SK-N-SH treated with all-trans-retinoic acid at 6 μM for 48 hours (cell line): Measurements from ENCODE around the gene MRPL42.

Source experiments
- ATAC-seq: fragments of 200-7000 bp; cut with Tn5 transposase; 3 replicates; pipeline ENCODE4 v1.9.1; 2020; ENCODE audit warnings: mild to moderate bottlenecking, moderate library complexity
- ARNTL ChIP-seq: fragments of 450-650 bp; formaldehyde crosslinking; IDR thresholded peaks from 2 replicates; pipeline ENCODE4 v1.5.0; 2020; ENCODE audit warnings: low read depth, mild to moderate bottlenecking, moderate library complexity, borderline replicate concordance
- BACH2 ChIP-seq: fragments of 250-450 bp; sonication (Bioruptor Pico); IDR thresholded peaks from 2 replicates; pipeline ENCODE4 v1.9.0; 2021; ENCODE audit warnings: mild to moderate bottlenecking, borderline replicate concordance
- ESRRG ChIP-seq: fragments of 250-450 bp; sonication (Bioruptor Pico); IDR thresholded peaks from 2 replicates; pipeline ENCODE4 v1.6.1; 2021; ENCODE audit warnings: mild to moderate bottlenecking
- GLIS3 ChIP-seq: fragments of 250-450 bp; sonication (Bioruptor Pico); IDR thresholded peaks from 2 replicates; pipeline ENCODE4 v1.5.0; 2020; ENCODE audit warnings: mild to moderate bottlenecking, moderate library complexity
- ISL1 ChIP-seq: fragments of 250-450 bp; sonication (Bioruptor Pico); IDR thresholded peaks from 2 replicates; pipeline ENCODE4 v2.1.2; 2022; ENCODE audit warnings: mild to moderate bottlenecking, moderate library complexity
- RARB ChIP-seq: fragments of 250-450 bp; sonication (Bioruptor Pico); IDR thresholded peaks from 2 replicates; pipeline ENCODE4 v1.8.0; 2021; ENCODE audit warnings: mild to moderate bottlenecking, moderate library complexity
- SNAI2 ChIP-seq: fragments of 250-450 bp; sonication (Bioruptor Pico); IDR thresholded peaks from 2 replicates; pipeline ENCODE4 v1.5.0; 2020; ENCODE audit warnings: mild to moderate bottlenecking, moderate library complexity
- TCF4 ChIP-seq: fragments of 250-450 bp; sonication (Bioruptor Pico); IDR thresholded peaks from 2 replicates; pipeline ENCODE4 v1.8.0; 2021; ENCODE audit warnings: mild to moderate bottlenecking, moderate library complexity, borderline replicate concordance
- TOX ChIP-seq: fragments of 250-450 bp; sonication (Bioruptor Pico); IDR thresholded peaks from 2 replicates; pipeline ENCODE4 v1.8.0; 2021; ENCODE audit warnings: mild to moderate bottlenecking, moderate library complexity, borderline replicate concordance
- ZC3H10 ChIP-seq: fragments of 250-450 bp; sonication (Bioruptor Pico); IDR thresholded peaks from 2 replicates; pipeline ENCODE4 v1.5.1; 2021; ENCODE audit warnings: mild to moderate bottlenecking, moderate library complexity
- ZFP3 ChIP-seq: fragments of 250-450 bp; sonication (Bioruptor Pico); IDR thresholded peaks from 2 replicates; pipeline ENCODE4 v1.5.0; 2020; ENCODE audit warnings: mild to moderate bottlenecking, moderate library complexity
- ZFP30 ChIP-seq: fragments of 450-650 bp; formaldehyde crosslinking; IDR thresholded peaks from 2 replicates; pipeline ENCODE4 v1.5.0; 2022; ENCODE audit warnings: mild to moderate bottlenecking, moderate library complexity
- ZNF565 ChIP-seq: fragments of 450-650 bp; formaldehyde crosslinking; conservative IDR thresholded peaks from 2 replicates; pipeline ENCODE4 v1.5.0; 2020; ENCODE audit warnings: low read depth, mild to moderate bottlenecking, moderate library complexity
- ZNF70 ChIP-seq: fragments of 450-650 bp; formaldehyde crosslinking; IDR thresholded peaks from 2 replicates; pipeline ENCODE4 v1.5.0; 2020; ENCODE audit warnings: mild to moderate bottlenecking, moderate library complexity
- ZNF8 ChIP-seq: fragments of 450-650 bp; formaldehyde crosslinking; IDR thresholded peaks from 2 replicates; pipeline ENCODE4 v1.5.0; 2020; ENCODE audit warnings: mild to moderate bottlenecking, moderate library complexity
- TF ChIP-seq, protein P1 (sequence below): fragments of 250-450 bp; sonication (Bioruptor Pico); IDR thresholded peaks from 2 replicates; pipeline ENCODE4 v1.8.0; 2021; ENCODE audit warnings: low read depth, mild to moderate bottlenecking, moderate library complexity, borderline replicate concordance
- TF ChIP-seq, protein P2 (sequence below): fragments of 250-450 bp; sonication (Bioruptor Pico); IDR thresholded peaks from 2 replicates; pipeline ENCODE4 v1.5.0; 2020; ENCODE audit warnings: mild to moderate bottlenecking, moderate library complexity
- TF ChIP-seq, protein P3 (sequence below): fragments of 250-450 bp; sonication (Bioruptor Pico); IDR thresholded peaks from 2 replicates; pipeline ENCODE4 v1.5.1; 2021; ENCODE audit warnings: mild to moderate bottlenecking, moderate library complexity
- TF ChIP-seq, protein P4 (sequence below): fragments of 250-450 bp; sonication (Bioruptor Pico); IDR thresholded peaks from 2 replicates; pipeline ENCODE4 v1.5.1; 2020; ENCODE audit warnings: low read depth, mild to moderate bottlenecking, moderate library complexity
- TF ChIP-seq, protein P5 (sequence below): fragments of 250-450 bp; sonication (Bioruptor Pico); IDR thresholded peaks from 2 replicates; pipeline ENCODE4 v1.8.0; 2020; ENCODE audit warnings: mild to moderate bottlenecking, moderate library complexity, borderline replicate concordance

The MRPL42 gene

DNA sequence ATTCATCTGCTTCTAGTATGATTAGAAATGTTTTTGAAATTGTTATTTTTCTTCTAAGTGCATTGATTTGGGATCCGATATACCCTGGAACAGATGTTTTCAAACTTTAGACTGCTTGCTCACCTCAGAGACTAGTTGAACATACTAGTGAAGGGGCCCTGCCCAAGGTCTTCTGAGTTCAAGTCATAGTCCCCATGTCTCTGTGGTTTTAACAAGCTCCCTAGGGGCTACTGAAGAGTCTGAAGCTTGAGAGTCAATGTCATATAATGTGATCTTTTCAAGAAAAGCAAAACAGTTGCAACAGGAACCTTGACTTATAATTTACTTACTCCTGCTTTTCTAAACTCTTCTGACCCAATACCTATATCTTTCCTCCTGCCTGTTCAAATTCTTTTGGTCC, 18.0 kb upstream of the MRPL42 start:
- ATAC-seq: no peak
- no peak for TF ChIP-seq ZC3H10

DNA sequence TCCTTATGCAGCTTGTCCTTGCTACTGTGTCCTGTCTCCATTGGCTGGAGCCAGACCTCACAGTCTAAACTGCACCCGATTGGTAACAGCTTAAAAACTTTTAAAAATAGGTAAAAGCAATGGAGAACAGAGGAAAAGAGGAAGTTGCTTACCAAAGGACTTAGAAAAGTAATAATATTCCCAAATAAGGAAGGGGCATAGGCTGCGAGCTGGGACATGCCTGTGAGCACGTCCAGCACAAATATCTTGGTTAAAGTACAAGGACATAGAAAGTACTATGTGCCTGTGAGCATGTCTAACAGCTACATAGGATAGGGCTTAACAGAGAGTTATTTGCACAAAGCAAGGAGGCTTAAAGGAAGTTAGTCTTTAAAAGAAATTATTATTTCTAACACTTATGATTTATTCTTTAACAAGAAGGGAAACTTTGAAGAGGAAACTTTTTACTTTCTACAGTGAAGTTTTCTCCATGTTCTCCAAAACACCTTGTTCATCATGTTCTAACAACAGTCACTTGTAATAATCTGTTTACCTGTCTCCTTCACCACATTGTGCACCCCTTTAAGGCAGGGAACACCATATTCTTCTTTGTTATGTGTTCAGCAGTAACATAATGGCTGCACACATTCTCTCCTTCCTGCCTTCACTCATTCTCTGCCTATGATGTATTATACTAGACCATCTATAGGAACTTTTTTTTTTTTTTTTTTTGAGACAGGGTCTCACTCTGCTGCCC, 15.7 kb upstream of the MRPL42 start:
- TF ChIP-seq ZFP30 (CRISPR knock-in tag) (no peak), ARNTL (CRISPR knock-in tag) (no peak), ZNF8 (no peak), GLIS3 (CRISPR knock-in tag) (no peak)
- TF ChIP-seq, protein P1, sequence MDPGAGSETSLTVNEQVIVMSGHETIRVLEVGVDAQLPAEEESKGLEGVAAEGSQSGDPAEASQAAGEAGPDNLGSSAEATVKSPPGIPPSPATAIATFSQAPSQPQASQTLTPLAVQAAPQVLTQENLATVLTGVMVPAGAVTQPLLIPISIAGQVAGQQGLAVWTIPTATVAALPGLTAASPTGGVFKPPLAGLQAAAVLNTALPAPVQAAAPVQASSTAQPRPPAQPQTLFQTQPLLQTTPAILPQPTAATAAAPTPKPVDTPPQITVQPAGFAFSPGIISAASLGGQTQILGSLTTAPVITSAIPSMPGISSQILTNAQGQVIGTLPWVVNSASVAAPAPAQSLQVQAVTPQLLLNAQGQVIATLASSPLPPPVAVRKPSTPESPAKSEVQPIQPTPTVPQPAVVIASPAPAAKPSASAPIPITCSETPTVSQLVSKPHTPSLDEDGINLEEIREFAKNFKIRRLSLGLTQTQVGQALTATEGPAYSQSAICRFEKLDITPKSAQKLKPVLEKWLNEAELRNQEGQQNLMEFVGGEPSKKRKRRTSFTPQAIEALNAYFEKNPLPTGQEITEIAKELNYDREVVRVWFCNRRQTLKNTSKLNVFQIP (CRISPR knock-in tag): no peak
- TF ChIP-seq, protein P2, sequence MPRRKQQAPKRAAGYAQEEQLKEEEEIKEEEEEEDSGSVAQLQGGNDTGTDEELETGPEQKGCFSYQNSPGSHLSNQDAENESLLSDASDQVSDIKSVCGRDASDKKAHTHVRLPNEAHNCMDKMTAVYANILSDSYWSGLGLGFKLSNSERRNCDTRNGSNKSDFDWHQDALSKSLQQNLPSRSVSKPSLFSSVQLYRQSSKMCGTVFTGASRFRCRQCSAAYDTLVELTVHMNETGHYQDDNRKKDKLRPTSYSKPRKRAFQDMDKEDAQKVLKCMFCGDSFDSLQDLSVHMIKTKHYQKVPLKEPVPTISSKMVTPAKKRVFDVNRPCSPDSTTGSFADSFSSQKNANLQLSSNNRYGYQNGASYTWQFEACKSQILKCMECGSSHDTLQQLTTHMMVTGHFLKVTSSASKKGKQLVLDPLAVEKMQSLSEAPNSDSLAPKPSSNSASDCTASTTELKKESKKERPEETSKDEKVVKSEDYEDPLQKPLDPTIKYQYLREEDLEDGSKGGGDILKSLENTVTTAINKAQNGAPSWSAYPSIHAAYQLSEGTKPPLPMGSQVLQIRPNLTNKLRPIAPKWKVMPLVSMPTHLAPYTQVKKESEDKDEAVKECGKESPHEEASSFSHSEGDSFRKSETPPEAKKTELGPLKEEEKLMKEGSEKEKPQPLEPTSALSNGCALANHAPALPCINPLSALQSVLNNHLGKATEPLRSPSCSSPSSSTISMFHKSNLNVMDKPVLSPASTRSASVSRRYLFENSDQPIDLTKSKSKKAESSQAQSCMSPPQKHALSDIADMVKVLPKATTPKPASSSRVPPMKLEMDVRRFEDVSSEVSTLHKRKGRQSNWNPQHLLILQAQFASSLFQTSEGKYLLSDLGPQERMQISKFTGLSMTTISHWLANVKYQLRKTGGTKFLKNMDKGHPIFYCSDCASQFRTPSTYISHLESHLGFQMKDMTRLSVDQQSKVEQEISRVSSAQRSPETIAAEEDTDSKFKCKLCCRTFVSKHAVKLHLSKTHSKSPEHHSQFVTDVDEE (CRISPR knock-in tag): no peak
- TF ChIP-seq, protein P3, sequence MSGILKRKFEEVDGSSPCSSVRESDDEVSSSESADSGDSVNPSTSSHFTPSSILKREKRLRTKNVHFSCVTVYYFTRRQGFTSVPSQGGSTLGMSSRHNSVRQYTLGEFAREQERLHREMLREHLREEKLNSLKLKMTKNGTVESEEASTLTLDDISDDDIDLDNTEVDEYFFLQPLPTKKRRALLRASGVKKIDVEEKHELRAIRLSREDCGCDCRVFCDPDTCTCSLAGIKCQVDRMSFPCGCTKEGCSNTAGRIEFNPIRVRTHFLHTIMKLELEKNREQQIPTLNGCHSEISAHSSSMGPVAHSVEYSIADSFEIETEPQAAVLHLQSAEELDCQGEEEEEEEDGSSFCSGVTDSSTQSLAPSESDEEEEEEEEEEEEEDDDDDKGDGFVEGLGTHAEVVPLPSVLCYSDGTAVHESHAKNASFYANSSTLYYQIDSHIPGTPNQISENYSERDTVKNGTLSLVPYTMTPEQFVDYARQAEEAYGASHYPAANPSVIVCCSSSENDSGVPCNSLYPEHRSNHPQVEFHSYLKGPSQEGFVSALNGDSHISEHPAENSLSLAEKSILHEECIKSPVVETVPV (CRISPR knock-in tag): no peak
- ATAC-seq: no peak

DNA sequence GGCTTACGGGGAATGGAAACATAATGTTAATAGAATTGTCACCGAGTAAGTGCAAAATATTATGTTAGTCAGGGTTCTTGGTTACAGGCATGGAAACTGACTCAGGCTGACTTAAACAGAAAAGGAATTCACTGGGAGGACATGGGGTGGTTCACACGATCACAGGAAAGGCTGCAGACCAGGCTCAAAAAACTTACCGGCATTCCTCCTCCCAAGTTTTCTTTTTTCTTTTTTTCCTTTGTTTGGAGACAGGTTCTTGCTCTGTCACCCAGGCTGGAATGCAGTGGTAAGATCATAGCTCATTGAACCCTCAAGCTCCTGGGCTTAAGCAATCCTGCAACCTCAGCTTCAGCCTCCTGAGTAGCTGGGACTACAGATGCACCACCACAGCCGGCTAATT, 13.7 kb upstream of the MRPL42 start:
- no peak; the same call in 2 of the 3 replicates for ATAC-seq
- TF ChIP-seq TCF4 (CRISPR knock-in tag): no peak
- no peak for TF ChIP-seq RARB (CRISPR knock-in tag)
- no peak for TF ChIP-seq ZNF70
- TF ChIP-seq, protein P4, sequence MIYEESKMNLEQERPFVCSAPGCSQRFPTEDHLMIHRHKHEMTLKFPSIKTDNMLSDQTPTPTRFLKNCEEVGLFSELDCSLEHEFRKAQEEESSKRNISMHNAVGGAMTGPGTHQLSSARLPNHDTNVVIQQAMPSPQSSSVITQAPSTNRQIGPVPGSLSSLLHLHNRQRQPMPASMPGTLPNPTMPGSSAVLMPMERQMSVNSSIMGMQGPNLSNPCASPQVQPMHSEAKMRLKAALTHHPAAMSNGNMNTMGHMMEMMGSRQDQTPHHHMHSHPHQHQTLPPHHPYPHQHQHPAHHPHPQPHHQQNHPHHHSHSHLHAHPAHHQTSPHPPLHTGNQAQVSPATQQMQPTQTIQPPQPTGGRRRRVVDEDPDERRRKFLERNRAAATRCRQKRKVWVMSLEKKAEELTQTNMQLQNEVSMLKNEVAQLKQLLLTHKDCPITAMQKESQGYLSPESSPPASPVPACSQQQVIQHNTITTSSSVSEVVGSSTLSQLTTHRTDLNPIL (CRISPR knock-in tag): no peak
- no peak for TF ChIP-seq ZNF565
- no peak for TF ChIP-seq ISL1 (CRISPR knock-in tag)
- TF ChIP-seq ARNTL (CRISPR knock-in tag): no peak
- no peak for TF ChIP-seq BACH2
- TF ChIP-seq GLIS3 (CRISPR knock-in tag): no peak
- TF ChIP-seq, protein P2 (CRISPR knock-in tag): no peak
- TF ChIP-seq ZFP3 (CRISPR knock-in tag): no peak
- no peak for TF ChIP-seq ZC3H10
- TF ChIP-seq SNAI2 (CRISPR knock-in tag): no peak
- TF ChIP-seq, all 23 proteins: peak for 0

DNA sequence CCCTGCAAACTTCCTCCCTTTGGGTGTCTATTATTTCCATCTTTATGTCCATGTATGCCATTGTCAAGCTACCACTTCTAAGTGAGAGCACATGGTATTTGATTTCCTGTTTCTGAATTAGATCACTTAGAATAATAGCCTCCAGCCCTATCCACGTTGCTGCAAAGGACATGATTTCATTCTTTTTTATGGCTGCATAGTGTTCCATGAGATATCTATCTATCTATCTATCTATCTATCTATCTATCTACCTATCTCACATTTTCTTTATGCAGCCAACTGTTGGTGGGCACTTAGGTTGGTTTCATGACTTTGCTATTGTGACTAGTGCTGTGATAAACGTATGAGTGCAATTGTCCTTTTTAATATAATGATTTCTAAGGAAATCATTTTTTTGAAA, 11.2 kb upstream of the MRPL42 start:
- TF ChIP-seq, protein P5, sequence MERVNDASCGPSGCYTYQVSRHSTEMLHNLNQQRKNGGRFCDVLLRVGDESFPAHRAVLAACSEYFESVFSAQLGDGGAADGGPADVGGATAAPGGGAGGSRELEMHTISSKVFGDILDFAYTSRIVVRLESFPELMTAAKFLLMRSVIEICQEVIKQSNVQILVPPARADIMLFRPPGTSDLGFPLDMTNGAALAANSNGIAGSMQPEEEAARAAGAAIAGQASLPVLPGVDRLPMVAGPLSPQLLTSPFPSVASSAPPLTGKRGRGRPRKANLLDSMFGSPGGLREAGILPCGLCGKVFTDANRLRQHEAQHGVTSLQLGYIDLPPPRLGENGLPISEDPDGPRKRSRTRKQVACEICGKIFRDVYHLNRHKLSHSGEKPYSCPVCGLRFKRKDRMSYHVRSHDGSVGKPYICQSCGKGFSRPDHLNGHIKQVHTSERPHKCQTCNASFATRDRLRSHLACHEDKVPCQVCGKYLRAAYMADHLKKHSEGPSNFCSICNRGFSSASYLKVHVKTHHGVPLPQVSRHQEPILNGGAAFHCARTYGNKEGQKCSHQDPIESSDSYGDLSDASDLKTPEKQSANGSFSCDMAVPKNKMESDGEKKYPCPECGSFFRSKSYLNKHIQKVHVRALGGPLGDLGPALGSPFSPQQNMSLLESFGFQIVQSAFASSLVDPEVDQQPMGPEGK (CRISPR knock-in tag): no peak
- no peak for TF ChIP-seq ESRRG
- no peak for TF ChIP-seq TOX (CRISPR knock-in tag)
- TF ChIP-seq ZFP3 (CRISPR knock-in tag): no peak
- TF ChIP-seq ZNF565: no peak
- TF ChIP-seq, all 23 proteins: peak for 0
- ATAC-seq: no peak
